ENCODE data around the gene NUDT22. TPM values are rescaled to one million over a fixed set of nuclear protein-coding genes. Genes with fewer than 3 reads are reported as not detected.

NUDT22 gene
- total RNA-seq = 39.2 and 107 TPM in 2 replicates

DNA sequence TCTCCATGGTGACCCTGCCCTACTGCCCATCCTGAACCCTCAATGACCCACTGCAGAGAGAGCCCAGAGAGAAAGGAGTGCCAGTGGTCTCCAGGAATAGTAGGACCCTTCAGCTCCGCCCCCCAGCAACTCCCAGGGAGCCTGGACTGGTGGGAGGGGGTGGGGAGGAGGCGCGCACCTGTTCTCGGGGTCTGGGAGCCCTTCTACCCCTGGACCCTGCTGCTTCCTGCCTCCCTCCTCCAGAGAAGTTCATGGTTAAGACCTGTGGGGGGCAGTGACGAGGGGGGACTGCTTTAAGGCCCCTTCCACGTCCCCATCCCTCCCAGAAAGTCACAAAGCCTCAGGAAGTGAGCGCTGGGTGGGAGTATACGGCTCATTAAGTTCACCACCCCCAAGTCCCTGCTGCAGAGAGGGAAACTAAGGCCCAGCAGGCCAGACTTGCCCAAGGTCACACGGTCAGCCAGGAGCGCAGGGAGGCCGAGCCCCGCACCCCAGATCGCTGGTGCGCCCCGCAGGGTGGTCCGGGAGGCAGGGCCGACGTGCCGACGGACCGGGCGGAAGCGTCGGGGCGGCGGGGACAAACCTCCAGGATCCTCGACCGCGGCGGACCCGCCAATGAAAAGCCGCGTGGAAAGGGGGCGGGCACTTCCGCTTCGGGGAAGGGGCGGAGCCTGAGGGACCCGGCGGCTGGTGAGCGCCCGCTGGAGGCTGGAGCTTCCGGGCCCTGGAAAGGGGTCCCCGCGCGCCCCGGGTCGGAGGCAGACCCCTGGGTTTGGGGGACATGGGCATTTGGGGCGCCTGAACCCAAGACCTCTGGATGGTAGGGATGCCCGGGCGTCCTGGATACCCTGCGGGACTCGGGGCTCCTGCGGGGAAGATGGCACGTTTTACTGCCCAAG lies at the start of gene NUDT22, which contains the start of gene TRPT1:
Gene NUDT22 (plus strand): TSS at position 667 of the 899 bp plus-strand sequence. CDS start 379 bp downstream, outside the sequence.
Gene TRPT1 (minus strand): TSS at position 579 of the 899 bp plus-strand sequence. CDS start 326 bp downstream, at position 253.
- DNase-seq (ENCODE audit: low read depth) = peak; percentile 37

- no peak for DNase-seq (ENCODE audit: low read depth)
These were observed 49.3 kb upstream of the NUDT22 start for GRCh38 chr11:64176751-64177150.

DNA sequence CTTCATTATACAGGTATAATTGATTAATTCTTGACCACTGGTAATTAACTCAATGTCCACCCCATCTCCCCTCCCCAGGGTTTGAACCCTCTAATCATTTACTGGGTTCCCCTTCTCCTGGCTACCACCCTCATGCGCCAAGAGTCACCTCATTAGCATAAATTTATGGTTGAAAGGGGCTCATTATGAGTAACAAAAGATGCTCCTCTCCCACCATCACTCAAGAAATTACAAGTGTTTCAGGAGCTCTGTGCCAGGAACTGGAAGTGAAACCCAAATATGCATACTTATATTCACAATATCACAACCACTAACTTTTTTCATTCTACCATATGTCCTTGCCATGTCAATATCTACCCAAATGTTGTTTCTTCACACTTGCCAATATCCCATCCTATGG lies 47.9 kb upstream of the NUDT22 start:
- no peak for DNase-seq (ENCODE audit: low read depth)

GRCh38 chr11:64178951-64179639 lies 47.0 kb upstream of the NUDT22 start:
- DNase-seq (ENCODE audit: low read depth) = no peak

DNA sequence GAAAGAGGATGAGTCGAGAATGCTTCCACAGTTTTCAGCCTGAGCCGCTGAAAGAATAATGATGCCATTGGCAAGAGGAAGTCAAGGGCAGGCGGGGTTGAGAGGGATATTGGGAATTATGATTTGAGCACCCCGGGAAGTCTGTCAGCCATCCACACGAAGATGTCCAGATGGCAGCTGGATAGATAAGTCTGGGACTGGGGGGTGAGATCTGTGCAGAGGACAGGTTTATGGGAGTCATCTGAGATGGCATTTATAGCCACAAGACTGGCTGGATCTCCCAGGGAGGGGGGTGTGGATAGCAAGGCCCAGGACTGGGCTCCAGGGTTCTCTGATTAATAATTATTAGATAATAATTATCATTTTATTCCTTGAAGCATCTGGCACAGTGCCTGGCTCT lies 45.2 kb upstream of the NUDT22 start:
- no peak for DNase-seq (ENCODE audit: low read depth)

DNA sequence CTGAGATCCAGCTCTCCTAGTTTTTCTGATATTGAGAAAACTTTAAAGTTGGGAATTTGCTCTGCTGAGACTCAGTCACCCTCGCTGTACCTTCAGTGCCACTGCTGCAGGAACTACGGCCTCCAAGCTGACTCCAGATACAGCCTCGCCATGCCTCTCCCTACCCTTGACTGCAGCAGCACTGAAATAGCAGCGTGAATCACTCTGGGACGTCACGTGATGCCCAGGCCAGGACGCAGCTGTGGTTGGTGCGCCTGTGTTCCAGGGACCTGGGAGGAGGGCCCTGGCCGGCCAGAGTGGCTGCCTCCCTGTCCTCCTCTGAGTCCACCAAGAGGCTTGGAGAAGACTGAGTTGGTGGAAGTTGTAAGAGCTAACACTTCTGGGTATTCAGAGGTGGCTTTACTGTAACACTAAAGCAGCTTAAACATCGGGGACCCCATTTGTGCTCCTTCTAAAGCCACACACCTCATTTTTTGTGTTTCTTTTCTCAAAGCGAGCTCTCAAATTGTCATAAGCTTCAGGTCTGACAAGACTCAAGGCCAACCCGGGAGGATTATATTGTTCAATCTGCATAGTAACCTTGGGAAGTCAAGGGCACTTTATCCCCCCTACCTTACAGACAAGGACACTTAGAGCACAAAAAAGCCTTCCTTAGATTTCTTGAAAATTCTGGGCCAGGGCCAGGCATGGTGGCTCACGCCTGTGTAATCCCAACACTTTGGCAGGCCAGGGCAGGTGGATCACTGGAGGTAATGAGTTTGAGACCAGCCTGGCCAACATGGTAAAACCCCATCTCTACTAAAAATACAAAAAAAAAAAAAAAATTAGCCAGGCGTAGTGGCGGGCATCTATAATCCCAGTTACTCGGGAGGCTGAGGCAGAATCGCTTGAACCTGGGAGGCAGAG lies 44.3 kb upstream of the NUDT22 start:
- peak; percentile 89 for DNase-seq (ENCODE audit: low read depth)

GRCh38 chr11:64183890-64184289 lies 42.2 kb upstream of the NUDT22 start:
- DNase-seq (ENCODE audit: low read depth) = no peak

GRCh38 chr11:64185175-64185692 lies 40.8 kb upstream of the NUDT22 start:
- DNase-seq (ENCODE audit: low read depth) = peak; percentile 61

DNA sequence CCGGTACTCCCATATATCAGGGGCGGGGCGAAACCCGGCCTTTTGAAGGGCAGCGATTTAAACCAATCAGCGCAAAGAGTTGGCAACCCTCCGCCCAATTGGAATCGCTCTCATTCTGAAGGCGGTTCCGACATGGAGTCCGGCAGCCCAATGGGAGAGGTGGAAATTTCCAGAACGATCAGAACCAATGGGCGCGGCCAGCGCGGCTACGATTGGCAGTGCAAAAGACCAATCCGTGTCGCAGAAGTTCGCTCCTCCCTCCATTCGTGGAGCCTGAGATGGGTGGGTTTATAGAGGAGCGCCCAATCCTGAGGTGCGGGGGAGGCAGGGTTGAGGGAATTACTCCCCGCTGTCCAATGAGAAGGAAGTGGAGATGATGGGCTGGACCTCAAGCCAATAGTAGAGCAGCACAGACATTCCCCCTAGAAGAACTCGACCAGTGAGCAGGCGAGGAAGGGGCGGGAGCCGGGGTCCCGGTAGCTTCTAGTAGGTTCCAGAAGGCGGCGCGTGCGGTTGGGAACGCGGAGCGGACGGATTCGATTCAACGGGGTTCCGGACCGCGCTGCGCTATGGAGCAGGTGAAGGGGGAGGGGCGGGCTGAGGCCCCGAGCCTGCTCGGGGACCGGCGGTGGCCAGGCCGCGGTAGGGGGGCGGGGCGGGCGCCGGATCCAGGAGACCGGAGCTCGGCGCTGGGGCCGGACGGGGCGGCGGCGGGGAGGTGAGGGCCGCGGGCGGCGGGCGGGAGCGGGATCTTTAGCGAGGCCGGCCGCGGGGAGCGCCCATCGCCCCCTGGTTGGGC lies 40.2 kb upstream of the NUDT22 start, which contains the start of gene STIP1:
Gene STIP1 (plus strand): TSS at position 479 of the 799 bp plus-strand sequence. CDS start 91 bp downstream, at position 570.
- DNase-seq (ENCODE audit: low read depth) = peak; percentile 100

DNA sequence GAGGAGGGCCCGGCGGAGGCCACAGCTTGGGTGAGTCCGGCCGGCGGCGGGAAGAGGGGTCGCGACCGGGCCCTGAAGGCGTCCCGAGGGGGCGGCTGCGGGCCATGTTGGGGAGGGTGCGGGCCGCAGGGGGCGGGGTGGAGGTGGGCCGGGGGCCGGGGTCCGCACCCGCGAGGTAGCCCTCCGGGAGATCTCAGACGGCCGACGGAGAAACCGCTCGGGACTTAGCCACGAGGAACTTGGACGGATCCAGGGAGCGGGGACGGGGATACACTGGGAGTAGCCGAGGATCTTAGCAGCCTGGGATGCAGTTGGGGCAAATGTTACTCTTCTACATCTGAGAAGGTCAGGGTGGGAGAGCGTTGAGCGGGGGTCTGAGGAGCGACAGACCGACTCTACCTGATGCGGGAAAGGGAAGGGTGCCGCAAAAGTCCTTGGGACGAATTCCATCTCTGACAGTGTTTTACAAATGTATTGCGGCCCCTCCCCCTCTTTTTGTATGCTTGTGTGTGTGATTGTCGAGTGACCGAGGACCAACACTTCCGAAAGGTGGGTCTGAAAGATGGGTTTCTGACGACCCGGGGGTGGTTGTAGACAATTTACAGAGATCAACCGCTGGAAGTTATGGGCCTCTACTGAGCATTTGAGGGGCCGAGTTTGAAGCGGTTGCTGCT lies 39.4 kb upstream of the NUDT22 start:
- no peak for DNase-seq (ENCODE audit: low read depth)

DNA sequence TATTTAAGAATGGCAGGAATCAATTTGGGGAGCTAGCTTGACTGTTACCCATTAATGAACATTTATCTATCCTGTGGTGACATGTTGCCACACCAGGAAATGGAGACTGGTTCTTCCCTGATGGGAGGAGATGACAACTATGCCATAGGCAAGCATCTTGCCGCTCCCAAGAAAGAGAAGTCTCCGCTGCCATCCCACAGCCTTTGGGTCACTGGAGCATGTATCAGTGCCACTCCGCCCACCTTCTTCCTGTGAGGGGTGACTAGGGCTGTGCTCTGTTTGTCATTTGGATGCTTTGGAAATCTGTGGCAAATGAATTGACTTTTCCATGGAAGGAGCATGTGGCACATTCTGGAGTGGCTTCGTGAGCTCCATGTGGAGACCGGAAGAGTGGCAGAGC lies 33.6 kb upstream of the NUDT22 start:
- no peak for DNase-seq (ENCODE audit: low read depth)

- no peak for DNase-seq (ENCODE audit: low read depth)
These were observed 29.4 kb upstream of the NUDT22 start for GRCh38 chr11:64196626-64197025.

DNA sequence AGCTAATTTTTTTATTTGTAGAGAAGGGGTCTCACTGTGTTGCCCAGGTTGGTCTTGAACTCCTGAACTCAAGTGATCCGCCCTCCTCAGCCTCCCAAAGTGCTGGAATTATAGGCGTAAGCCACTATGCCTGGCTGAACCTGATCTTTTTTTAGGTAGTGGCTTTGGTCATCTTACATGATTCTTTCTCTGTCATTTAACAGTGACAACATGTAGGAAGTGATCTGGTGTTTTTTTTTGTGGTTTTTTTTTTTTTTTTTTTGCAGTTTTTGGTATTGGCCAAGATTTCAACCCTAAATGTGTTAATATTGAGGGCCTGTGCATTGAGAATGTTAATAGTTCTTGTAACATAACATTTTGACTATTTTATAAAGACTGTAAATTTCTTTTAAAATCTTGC lies 27.6 kb upstream of the NUDT22 start:
- DNase-seq (ENCODE audit: low read depth) = no peak

DNA sequence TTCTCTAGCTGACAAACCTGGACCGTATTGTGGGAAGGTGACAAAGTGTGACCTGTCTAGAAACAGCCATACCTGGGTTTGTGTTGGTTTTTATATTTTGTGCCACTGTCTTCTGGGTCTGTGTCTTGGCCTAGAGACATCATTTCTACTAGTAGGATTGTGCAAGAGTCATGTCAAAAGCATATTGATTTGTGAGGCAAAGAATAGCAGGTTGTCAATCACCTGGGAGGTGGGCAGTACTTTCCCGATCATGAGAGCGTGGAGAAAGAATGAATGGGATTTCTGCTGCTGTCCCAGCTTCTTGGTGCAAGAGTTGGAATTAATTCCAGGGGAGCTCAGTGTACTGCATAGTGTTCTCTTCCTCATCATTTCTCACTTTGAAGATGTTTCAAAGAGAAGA lies 24.5 kb upstream of the NUDT22 start:
- no peak for DNase-seq (ENCODE audit: low read depth)

DNA sequence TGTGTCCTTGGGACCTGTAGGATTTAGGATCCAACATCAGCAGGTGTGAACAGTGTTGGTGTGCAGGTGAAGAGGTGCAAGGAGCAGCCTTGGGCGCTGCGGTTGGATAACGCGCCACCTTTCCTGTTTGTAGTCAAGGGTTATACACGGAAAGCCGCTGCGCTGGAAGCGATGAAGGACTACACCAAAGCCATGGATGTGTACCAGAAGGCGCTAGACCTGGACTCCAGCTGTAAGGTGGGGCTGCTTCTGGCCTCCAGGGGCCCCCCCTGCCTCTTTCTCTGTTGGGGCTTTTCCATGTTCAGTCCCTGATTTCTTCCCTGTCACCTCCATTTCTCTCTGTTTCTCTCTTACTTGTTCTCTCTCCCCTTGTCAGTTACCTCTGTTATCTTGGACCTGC lies 23.1 kb upstream of the NUDT22 start:
- DNase-seq (ENCODE audit: low read depth) = no peak

DNA sequence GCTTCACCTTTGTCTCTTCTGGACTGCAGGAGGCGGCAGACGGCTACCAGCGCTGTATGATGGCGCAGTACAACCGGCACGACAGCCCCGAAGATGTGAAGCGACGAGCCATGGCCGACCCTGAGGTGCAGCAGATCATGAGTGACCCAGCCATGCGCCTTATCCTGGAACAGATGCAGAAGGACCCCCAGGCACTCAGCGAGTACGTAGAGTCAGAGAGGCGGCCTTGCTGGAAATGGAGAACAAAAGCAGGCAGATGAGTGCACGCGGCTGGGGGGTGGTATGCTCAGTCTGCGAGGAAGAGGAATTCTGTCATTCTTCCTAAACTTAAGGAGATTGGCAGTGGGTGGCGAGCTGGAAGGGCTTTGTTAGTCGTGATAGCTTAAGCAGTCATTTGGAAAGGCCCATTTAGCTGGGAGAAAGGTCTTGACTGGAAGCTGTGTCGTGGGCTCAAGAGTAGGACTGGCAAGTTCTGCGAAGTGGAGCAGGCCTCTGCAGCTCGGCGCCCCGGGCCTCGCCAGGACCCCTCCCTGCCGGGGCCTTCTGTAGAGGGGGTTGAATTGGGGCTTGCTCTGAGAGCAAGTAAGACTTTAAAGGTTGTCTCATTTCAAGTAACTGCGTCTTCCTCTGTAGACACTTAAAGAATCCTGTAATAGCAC lies 22.5 kb upstream of the NUDT22 start:
- DNase-seq (ENCODE audit: low read depth) = no peak

DNA sequence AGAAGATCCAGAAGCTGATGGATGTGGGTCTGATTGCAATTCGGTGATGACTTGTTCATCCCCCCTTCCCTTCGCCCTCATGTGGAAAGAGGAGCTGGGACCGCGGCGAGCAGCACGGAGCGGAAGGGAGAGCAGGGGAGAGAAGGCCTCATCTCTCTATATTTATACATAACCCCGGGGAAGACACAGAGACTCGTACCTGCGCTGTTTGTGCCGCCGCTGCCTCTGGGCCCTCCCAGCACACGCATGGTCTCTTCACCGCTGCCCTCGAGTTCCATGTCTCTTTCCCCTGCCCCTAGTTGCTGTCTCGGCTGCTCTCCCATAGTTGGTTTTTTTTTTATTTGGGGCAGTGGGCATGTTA lies 22.0 kb upstream of the NUDT22 start:
- no peak for DNase-seq (ENCODE audit: low read depth)

- DNase-seq (ENCODE audit: low read depth) = peak; percentile 85
These were observed 21.5 kb upstream of the NUDT22 start for GRCh38 chr11:64204464-64204989.
